Measurements from ENCODE around the gene TMEM86A.

DNA sequence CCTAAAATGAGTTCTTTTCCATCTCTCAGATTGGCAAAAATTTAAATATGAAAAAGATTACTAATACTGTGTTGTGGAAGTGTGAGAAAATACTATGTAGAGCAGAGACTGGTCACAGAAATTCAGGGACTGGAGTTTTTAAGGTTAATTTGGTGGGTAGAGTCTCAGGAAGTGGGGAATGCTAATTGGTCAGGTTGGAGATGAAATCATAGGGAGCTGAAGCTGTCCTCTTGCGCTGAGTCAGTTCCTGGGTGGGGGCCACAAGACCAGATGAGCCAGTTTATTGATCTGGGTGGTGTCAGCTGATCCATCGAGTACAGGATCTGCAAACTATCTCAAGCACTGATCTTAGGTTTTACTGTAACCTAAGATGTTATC is 29.4 kb upstream of the TMEM86A start:
- TF ChIP-seq, protein P1, sequence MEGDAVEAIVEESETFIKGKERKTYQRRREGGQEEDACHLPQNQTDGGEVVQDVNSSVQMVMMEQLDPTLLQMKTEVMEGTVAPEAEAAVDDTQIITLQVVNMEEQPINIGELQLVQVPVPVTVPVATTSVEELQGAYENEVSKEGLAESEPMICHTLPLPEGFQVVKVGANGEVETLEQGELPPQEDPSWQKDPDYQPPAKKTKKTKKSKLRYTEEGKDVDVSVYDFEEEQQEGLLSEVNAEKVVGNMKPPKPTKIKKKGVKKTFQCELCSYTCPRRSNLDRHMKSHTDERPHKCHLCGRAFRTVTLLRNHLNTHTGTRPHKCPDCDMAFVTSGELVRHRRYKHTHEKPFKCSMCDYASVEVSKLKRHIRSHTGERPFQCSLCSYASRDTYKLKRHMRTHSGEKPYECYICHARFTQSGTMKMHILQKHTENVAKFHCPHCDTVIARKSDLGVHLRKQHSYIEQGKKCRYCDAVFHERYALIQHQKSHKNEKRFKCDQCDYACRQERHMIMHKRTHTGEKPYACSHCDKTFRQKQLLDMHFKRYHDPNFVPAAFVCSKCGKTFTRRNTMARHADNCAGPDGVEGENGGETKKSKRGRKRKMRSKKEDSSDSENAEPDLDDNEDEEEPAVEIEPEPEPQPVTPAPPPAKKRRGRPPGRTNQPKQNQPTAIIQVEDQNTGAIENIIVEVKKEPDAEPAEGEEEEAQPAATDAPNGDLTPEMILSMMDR (IDR thresholded peaks at IDR 0.05; ENCODE audit: insufficient read depth, low read length, poor library complexity, severe bottlenecking), result no peak
- TF ChIP-seq EZH2phosphoT487 (conservative IDR thresholded peaks at IDR 0.05; ENCODE audit: low read length), result no peak
